Hair follicular keratinocyte (primary cell): ENCODE data around the gene DTWD2. TPM values are rescaled to one million over a fixed set of nuclear protein-coding genes. Genes with fewer than 3 reads are reported as not detected.

Experiments used
- total RNA-seq: library from RNA; depleted of rRNA; stranded (reverse); fragments of >200 nt; gene quantifications from 2 replicates; pipeline ENCODE4 v1.2.3, GENCODE V29; 2015

Gene DTWD2, protein sequence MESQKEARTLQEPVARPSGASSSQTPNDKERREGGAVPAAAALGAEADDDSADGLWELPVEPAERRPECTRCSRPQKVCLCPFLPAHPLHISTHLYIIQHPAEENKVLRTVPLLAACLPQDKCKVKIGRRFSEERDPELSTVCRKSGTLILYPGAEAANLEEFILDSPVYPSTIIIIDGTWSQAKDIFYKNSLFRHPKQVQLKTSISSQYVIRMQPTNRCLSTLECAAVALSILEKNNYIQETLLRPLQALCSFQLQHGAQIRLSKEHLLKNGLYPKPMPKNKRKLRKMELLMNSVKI
- total RNA-seq: 4.4 and 6.0 TPM in 2 replicates

DNA sequence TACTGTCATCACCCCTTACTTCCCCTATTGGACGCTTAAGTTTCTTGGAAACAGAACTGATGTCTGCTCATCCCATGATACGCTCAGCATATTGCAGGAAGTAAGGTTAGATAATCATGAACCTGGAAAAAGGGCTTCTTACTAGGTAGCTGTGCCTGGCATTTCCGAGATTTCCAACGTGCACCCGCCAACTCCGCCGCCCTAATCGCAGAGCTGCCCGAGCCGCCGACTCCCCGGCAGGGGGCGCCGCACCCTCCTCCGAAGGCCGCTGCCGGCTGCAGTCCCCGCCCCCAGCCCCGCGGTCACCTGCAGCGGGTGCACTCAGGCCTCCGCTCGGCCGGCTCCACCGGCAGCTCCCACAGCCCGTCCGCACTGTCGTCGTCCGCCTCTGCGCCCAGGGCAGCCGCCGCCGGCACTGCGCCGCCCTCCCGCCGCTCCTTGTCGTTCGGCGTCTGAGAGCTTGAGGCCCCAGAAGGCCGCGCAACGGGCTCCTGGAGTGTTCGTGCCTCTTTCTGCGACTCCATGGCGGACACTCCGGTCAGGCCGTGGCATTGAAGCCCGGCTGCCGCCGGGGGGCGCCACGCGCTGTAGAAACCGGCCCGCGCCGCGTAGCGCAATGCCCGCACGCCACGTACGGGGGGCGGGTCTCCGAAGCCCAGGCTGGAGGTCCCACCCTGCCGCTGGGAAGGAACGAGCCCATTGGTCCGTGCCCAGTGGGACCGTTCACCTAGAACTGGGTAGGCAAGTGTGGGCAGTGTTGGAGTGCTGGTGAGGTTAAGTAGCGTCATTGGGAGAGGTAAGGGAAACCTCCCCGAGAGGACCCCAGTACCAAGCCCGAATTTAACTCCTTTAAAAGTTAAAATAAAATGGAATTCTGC lies at the start of gene DTWD2:
Gene DTWD2, minus strand, starts transcription at position 560 of the 878 bp plus-strand sequence. Its CDS starts 36 bp downstream, at position 524.

Other genes starting within 250 kb of the DTWD2 start
- gene DMXL1, start 82.5 kb upstream of the DTWD2 start, total RNA-seq: 13.5 and 18.9 TPM in 2 replicates